ENCODE measurements around the gene IRGQ.

DNA sequence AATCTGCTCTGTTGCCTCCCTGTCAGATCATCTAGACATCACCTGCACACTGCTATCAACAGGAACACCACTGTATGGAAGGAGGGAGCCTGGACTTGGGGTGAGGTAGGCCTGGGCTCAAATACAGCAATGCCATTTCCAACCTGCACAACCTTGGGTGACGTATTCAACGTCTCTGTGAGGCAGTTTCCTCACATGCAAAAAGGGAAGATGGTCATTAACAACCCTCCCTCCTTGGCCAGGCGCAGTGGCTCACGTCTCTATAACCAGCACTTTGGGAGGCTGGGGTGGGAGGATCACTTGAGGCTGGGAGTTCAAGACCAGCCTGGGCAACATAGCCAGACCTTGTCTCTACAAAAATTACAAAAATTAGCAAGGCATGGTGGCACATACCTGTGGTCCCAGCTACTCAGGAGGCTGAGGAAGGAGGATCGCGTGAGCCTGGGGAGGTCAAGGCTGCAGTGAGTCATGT, 33.7 kb downstream of the IRGQ start:
- TF ChIP-seq SUZ12 (IDR thresholded peaks at IDR 0.05) = no peak
- TF ChIP-seq CTBP1 (IDR thresholded peaks at IDR 0.05; ENCODE audit: borderline replicate concordance) = no peak
- no peak for TF ChIP-seq SP1 (IDR thresholded peaks at IDR 0.05)
- no peak for TF ChIP-seq L3MBTL2 (conservative IDR thresholded peaks at IDR 0.05)

Measured in HEK293T (cell line).